H9 (cell line): ENCODE data around the gene TMEM108. TPM values are rescaled to one million over a fixed set of nuclear protein-coding genes. Genes with fewer than 3 reads are reported as not detected.

Experiments used
- DNase-seq: peaks from one replicate; pipeline ENCODE4 v3.0.0-alpha.2; 2017
- H2AFZ ChIP-seq: one replicate; pipeline ENCODE4 v1.6.1; 2013; ENCODE audit warnings: mild to moderate bottlenecking, low read length, control low read depth, moderate library complexity
- H2AK5ac ChIP-seq: 2 replicates; pipeline ENCODE4 v1.6.1; 2013; ENCODE audit warnings: low read length, control low read depth, mixed read lengths; ENCODE audit not compliant: insufficient read length
- H2BK120ac ChIP-seq: one replicate; pipeline ENCODE4 v1.6.1; 2013; ENCODE audit warnings: low read depth, mild to moderate bottlenecking, low read length, control low read depth, inconsistent platforms; ENCODE audit not compliant: poor library complexity, severe bottlenecking
- H2BK12ac ChIP-seq: 2 replicates; pipeline ENCODE4 v1.6.1; 2013; ENCODE audit warnings: low read length, control low read depth, mixed read lengths, low read depth; ENCODE audit not compliant: insufficient read length
- H2BK15ac ChIP-seq: 2 replicates; pipeline ENCODE4 v1.6.1; 2013; ENCODE audit warnings: low read depth, low read length, control low read depth
- H2BK20ac ChIP-seq: one replicate; pipeline ENCODE4 v1.6.1; 2013; ENCODE audit warnings: low read depth, mild to moderate bottlenecking, low read length, control low read depth, inconsistent platforms; ENCODE audit not compliant: poor library complexity, severe bottlenecking
- H2BK5ac ChIP-seq: 2 replicates; pipeline ENCODE4 v1.6.1; 2013; ENCODE audit warnings: low read length, control low read depth, mixed read lengths; ENCODE audit not compliant: insufficient read length
- H3K14ac ChIP-seq: 2 replicates; pipeline ENCODE4 v1.6.1; 2013; ENCODE audit warnings: low read length, control low read depth; ENCODE audit not compliant: insufficient read depth
- H3K18ac ChIP-seq: 2 replicates; pipeline ENCODE4 v1.6.1; 2013; ENCODE audit warnings: low read depth, mild to moderate bottlenecking, mixed read lengths, low read length, control low read depth; ENCODE audit not compliant: insufficient read length
- H3K23ac ChIP-seq: 2 replicates; pipeline ENCODE4 v1.6.1; 2013; ENCODE audit warnings: low read length, control low read depth, mixed read lengths, low read depth; ENCODE audit not compliant: insufficient read length
- H3K23me2 ChIP-seq: 2 replicates; pipeline ENCODE4 v1.6.1; 2013; ENCODE audit warnings: low read depth, mild to moderate bottlenecking, mixed read lengths, low read length, control low read depth; ENCODE audit not compliant: insufficient read length, poor library complexity, severe bottlenecking
- H3K27ac ChIP-seq: 2 replicates; pipeline ENCODE4 v1.5.1; 2013; ENCODE audit warnings: low read length, control low read depth, mixed read lengths, low read depth; ENCODE audit not compliant: insufficient read length
- H3K27me3 ChIP-seq: 2 replicates; pipeline ENCODE4 v1.6.1; 2013; ENCODE audit warnings: low read length, control low read depth, inconsistent platforms; ENCODE audit not compliant: insufficient read depth
- H3K4ac ChIP-seq: 2 replicates; pipeline ENCODE4 v1.6.1; 2013; ENCODE audit warnings: low read depth, mild to moderate bottlenecking, control low read depth, inconsistent platforms, low read length, moderate library complexity
- H3K4me1 ChIP-seq: 2 replicates; pipeline ENCODE4 v1.6.1; 2013; ENCODE audit warnings: low read length, control low read depth, inconsistent platforms; ENCODE audit not compliant: insufficient read depth
- H3K4me2 ChIP-seq: 2 replicates; pipeline ENCODE4 v1.6.1; 2013; ENCODE audit warnings: low read length, control low read depth, mixed read lengths; ENCODE audit not compliant: insufficient read length, insufficient read depth
- H3K56ac ChIP-seq: 2 replicates; pipeline ENCODE4 v1.6.1; 2013; ENCODE audit warnings: low read depth, mild to moderate bottlenecking, mixed read lengths, low read length, control low read depth; ENCODE audit not compliant: insufficient read length
- H3K79me1 ChIP-seq: 2 replicates; pipeline ENCODE4 v1.6.1; 2013; ENCODE audit warnings: low read depth, mild to moderate bottlenecking, moderate library complexity, low read length, control low read depth, inconsistent platforms; ENCODE audit not compliant: insufficient read depth, poor library complexity, severe bottlenecking
- H3K79me2 ChIP-seq: 2 replicates; pipeline ENCODE4 v1.6.1; 2013; ENCODE audit warnings: low read length, control low read depth, inconsistent platforms; ENCODE audit not compliant: insufficient read depth
- H3K9ac ChIP-seq: 2 replicates; pipeline ENCODE4 v1.6.1; 2013; ENCODE audit warnings: low read length, control low read depth, mixed read lengths; ENCODE audit not compliant: insufficient read length; ENCODE audit errors: extremely low read depth
- H3K9me3 ChIP-seq: one replicate; pipeline ENCODE4 v1.6.1; 2013; ENCODE audit warnings: low read depth, low read length, inconsistent platforms; ENCODE audit not compliant: control insufficient read depth
- H3T11ph ChIP-seq: one replicate; pipeline ENCODE4 v1.6.1; 2013; ENCODE audit warnings: mild to moderate bottlenecking, low read length, control low read depth, inconsistent platforms
- H4K20me1 ChIP-seq: one replicate; pipeline ENCODE4 v1.6.1; 2013; ENCODE audit not compliant: control insufficient read depth, insufficient read length, insufficient read depth
- H4K5ac ChIP-seq: 2 replicates; pipeline ENCODE4 v1.6.1; 2013; ENCODE audit warnings: low read depth, mild to moderate bottlenecking, mixed read lengths, low read length, control low read depth; ENCODE audit not compliant: insufficient read length
- H4K8ac ChIP-seq: replicated peaks from 2 replicates; pipeline ENCODE4 v1.6.1; 2013; ENCODE audit warnings: low read length, control low read depth, mixed read lengths, low read depth; ENCODE audit not compliant: insufficient read length
- H4K91ac ChIP-seq: 2 replicates; pipeline ENCODE4 v1.6.1; 2013; ENCODE audit warnings: low read depth, mild to moderate bottlenecking, moderate library complexity, mixed read lengths, low read length, control low read depth; ENCODE audit not compliant: insufficient read length
- H3K27ac Mint-ChIP-seq, 3 experiments: 2 replicates in 2 of 3; 3 replicates in 1 of 3; pipeline ENCODE4 v1.8.0; 2020 to 2021; ENCODE audit warnings: mixed read lengths in 3 of 3, mild to moderate bottlenecking in 1 of 3, moderate library complexity in 1 of 3
- H3K27me3 Mint-ChIP-seq: 2 replicates; pipeline ENCODE4 v1.8.0; 2021; ENCODE audit warnings: low read depth, mild to moderate bottlenecking, moderate library complexity, mixed read lengths
- H3K36me3 Mint-ChIP-seq, 3 experiments: 2 replicates in 2 of 3; 3 replicates in 1 of 3; pipeline ENCODE4 v1.8.0; 2020 to 2021; ENCODE audit warnings: low read depth in 3 of 3, mixed read lengths in 3 of 3; ENCODE audit not compliant: insufficient read depth in 1 of 3
- H3K4me1 Mint-ChIP-seq, 2 experiments: 2 replicates each; pipeline ENCODE4 v1.8.0; 2020; ENCODE audit warnings: mixed read lengths in 2 of 2
- H3K4me3 Mint-ChIP-seq, 2 experiments: 2 replicates in 1 of 2; 3 replicates in 1 of 2; pipeline ENCODE4 v1.8.0; 2020 to 2021; ENCODE audit warnings: mild to moderate bottlenecking in 2 of 2, mixed read lengths in 2 of 2, moderate library complexity in 1 of 2
- H3K9me3 Mint-ChIP-seq, 2 experiments: 2 replicates in 1 of 2; 3 replicates in 1 of 2; pipeline ENCODE4 v1.8.0; 2020; ENCODE audit warnings: mild to moderate bottlenecking in 2 of 2, mixed read lengths in 2 of 2, moderate library complexity in 1 of 2
- WGBS: extraction: QIAGEN DNeasy Blood & Tissue Kit; methylation state at CpG from one replicate; pipeline ENCODE4 v1.1.7; 2013; ENCODE audit warnings: missing lambda C conversion rate, low lambda C conversion rate, mixed read lengths; ENCODE audit not compliant: insufficient read length; ENCODE audit errors: extremely low coverage; 5-methylcytosine and 5-hydroxymethylcytosine counted together
- total RNA-seq: library from RNA; stranded (reverse); gene quantifications from 2 replicates; pipeline ENCODE4 v1.2.1, GENCODE V29; 2021
- TF ChIP-seq, protein P1 (sequence below): fragments of 200-600 bp; sonication (generic); conservative IDR thresholded peaks from 3 replicates; pipeline ENCODE4 v1.8.0; 2021; ENCODE audit warnings: antibody characterized with exemption, mild to moderate bottlenecking

TMEM108 gene
- total RNA-seq, 1 experiment from 2014 or later: 5.0 TPM

DNA sequence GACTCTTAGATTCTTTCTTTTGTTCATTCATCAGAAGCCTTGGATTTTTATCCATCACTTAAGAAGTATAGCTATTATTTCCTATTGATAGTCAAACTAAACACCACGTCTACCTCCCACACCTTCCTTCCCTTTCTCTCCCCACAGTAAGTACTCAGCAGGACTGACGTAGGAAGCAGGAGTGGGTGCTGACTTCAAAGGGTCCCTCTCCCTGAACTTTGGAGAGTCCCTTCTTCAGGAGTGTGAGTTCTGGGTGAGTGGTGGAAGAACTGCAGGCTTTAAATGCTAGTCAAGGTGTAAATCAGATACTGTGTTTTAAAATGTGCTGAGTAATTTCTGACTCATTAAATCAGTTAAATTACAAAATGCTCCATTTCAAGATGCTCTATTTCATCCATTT is 235.2 kb downstream of the TMEM108 start:
- Mint-ChIP-seq H3K36me3 (no peaks in the 10 kb centered on the region), H3K27me3 (no peaks in the 10 kb centered on the region), H3K4me3 (no peak overlapping the region), H3K27ac (no peak overlapping the region), H3K4me1 (peaks cover 16 to 19% of the 10 kb centered on the region in 2 experiments), H3K9me3 (no peaks in the 10 kb centered on the region)
- Histone ChIP-seq H2BK20ac (no peak overlapping the region), H3K9me3 (no peaks in the 10 kb centered on the region), H3T11ph (no peak overlapping the region), H2BK15ac (no peak overlapping the region), H4K5ac (no peak overlapping the region), H2BK5ac (no peak overlapping the region), H4K8ac (no peak overlapping the region), H2AFZ (no peak overlapping the region), H2BK12ac (no peak overlapping the region), H3K9ac (no peak overlapping the region), H3K56ac (no peak overlapping the region), H2BK120ac (no peak overlapping the region), H3K79me1 (no peaks in the 10 kb centered on the region), H4K20me1 (no peaks in the 10 kb centered on the region), H4K91ac (no peak overlapping the region), H3K14ac (no peak overlapping the region), H3K79me2 (no peaks in the 10 kb centered on the region), H3K4ac (no peak overlapping the region), H3K23ac (no peak overlapping the region), H3K4me2 (no peak overlapping the region), H3K18ac (no peak overlapping the region), H3K4me1 (peaks cover 3% of the 10 kb centered on the region; the same call in 1 of the 2 replicates), H3K27me3 (no peaks in the 10 kb centered on the region), H3K27ac (no peak overlapping the region), H3K23me2 (no peaks in the 10 kb centered on the region), H2AK5ac (no peak overlapping the region)
- 100% methylated on average over 1 of the region's 2 CpGs for WGBS
- TF ChIP-seq, protein P1, sequence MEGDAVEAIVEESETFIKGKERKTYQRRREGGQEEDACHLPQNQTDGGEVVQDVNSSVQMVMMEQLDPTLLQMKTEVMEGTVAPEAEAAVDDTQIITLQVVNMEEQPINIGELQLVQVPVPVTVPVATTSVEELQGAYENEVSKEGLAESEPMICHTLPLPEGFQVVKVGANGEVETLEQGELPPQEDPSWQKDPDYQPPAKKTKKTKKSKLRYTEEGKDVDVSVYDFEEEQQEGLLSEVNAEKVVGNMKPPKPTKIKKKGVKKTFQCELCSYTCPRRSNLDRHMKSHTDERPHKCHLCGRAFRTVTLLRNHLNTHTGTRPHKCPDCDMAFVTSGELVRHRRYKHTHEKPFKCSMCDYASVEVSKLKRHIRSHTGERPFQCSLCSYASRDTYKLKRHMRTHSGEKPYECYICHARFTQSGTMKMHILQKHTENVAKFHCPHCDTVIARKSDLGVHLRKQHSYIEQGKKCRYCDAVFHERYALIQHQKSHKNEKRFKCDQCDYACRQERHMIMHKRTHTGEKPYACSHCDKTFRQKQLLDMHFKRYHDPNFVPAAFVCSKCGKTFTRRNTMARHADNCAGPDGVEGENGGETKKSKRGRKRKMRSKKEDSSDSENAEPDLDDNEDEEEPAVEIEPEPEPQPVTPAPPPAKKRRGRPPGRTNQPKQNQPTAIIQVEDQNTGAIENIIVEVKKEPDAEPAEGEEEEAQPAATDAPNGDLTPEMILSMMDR: no peak
- DNase-seq: no peak
